Suprapubic skin (tissue), 4 donors: Measurements from ENCODE around the gene RPL10.

Experiments used
- CTCF ChIP-seq, 2 donors: fragments of 200-600 bp in 1 of 2; fragments of 450-650 bp in 1 of 2; sonication (generic) in 1 of 2; IDR thresholded peaks; one replicate each; pipeline ENCODE4 v1.5.1; 2016 to 2019; ENCODE audit warnings: antibody characterized with exemption in 2 of 2, mild to moderate bottlenecking in 1 of 2, moderate library complexity in 1 of 2
- EP300 ChIP-seq: sonication (generic); formaldehyde crosslinking; IDR thresholded peaks from one replicate; pipeline ENCODE4 v1.6.1; 2017; ENCODE audit warnings: antibody characterized with exemption
- POLR2A ChIP-seq, 2 donors: fragments of 450-650 bp; IDR thresholded peaks; one replicate each; pipeline ENCODE4 v1.6.1; 2017; ENCODE audit warnings: antibody characterized with exemption in 2 of 2, mild to moderate bottlenecking in 2 of 2, moderate library complexity in 2 of 2
- POLR2AphosphoS5 ChIP-seq, 3 donors: sonication (generic); formaldehyde crosslinking; IDR thresholded peaks; one replicate each; pipeline ENCODE4 v1.6.1; 2017; ENCODE audit warnings: antibody characterized with exemption in 3 of 3

DNA sequence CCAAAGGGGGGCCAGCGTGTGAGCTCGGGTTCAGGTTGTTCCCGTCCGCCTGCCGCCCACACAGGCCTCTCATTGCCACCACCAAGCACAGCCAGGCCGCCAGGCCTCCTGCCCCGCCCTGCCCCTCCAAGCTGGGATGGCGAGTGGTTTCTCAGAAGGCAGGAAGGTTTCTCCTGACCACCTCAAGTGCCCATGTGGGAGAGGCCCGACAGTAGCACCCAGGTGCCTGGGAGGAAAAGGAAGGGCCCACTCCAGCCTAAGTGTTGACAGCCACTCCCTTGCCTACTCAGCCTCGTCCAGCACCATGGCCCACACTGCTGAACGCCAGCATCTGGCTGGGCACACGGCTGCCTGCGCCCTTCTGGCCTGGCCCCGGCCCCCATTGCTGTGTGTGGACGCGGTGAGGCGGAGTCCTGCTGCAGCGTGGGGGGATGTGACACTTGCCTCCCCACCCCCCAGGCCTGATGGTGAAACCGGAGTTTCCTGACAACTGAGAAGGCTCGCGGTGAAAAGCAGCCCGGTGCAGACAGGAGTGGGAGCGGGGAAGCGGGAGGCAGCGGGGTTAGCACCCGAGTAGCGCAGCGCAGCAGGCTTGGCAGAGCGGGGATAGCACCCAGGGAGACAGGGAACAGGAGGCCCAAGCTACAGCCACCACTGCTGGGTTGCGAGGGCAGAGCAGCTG, 42.9 kb upstream of the RPL10 start:
- TF ChIP-seq POLR2A (IDR thresholded peaks at IDR 0.05) (no peak), CTCF (IDR thresholded peaks at IDR 0.05) (no peak), POLR2AphosphoS5 (IDR thresholded peaks at IDR 0.05) (no peak), EP300 (no peak)
